Keratinocyte (primary cell): ENCODE measurements around the gene SH3BP5. TPM values are rescaled to one million over a fixed set of nuclear protein-coding genes. Genes with fewer than 3 reads are reported as not detected.
"Not testable (repeated sequence)": the region's sequence is repeated elsewhere in the genome, so short reads cannot be mapped to it uniquely, and the experiment has no call there.

ENCODE experiments used
- DNase-seq: peaks from one replicate; pipeline ENCODE4 v3.0.0-alpha.2; 2011; ENCODE audit warnings: low read depth, missing footprints, low spot score
- FAIRE-seq: peaks from 2 replicates; lab custom pipeline; 2011; peaks lifted over from hg19 to GRCh38; lab: Jason Lieb, UNC
- H2AFZ ChIP-seq: 2 replicates; pipeline ENCODE4 v1.6.0; 2012; ENCODE audit warnings: low read length, control low read depth, inconsistent platforms; ENCODE audit not compliant: control insufficient read depth
- H3K27ac ChIP-seq: 2 replicates; pipeline ENCODE4 v1.5.1; 2011; ENCODE audit warnings: low read length; ENCODE audit not compliant: control insufficient read depth, insufficient read depth
- H3K27me3 ChIP-seq: 3 replicates; pipeline ENCODE4 v1.6.0; 2011; ENCODE audit warnings: low read length; ENCODE audit not compliant: control insufficient read depth, insufficient read depth; ENCODE audit errors: extremely low read depth
- H3K36me3 ChIP-seq, 2 experiments: 2 replicates in 1 of 2; 3 replicates in 1 of 2; pipeline ENCODE4 v1.5.1; 2011; ENCODE audit warnings: low read length in 2 of 2, mild to moderate bottlenecking in 1 of 2; ENCODE audit not compliant: control insufficient read depth in 2 of 2, insufficient read depth in 2 of 2; ENCODE audit errors: extremely low read depth in 1 of 2
- H3K4me1 ChIP-seq: 3 replicates; pipeline ENCODE4 v1.5.1; 2011; ENCODE audit warnings: low read length; ENCODE audit not compliant: control insufficient read depth, insufficient read depth; ENCODE audit errors: extremely low read depth
- H3K4me2 ChIP-seq: 3 replicates; pipeline ENCODE4 v1.6.0; 2011; ENCODE audit warnings: low read depth, low read length; ENCODE audit not compliant: control insufficient read depth, insufficient read depth; ENCODE audit errors: extremely low read depth
- H3K4me3 ChIP-seq, 3 experiments: fragments of 200-600 bp in 1 of 3; sonication (generic) in 1 of 3; 2 replicates in 2 of 3; 3 replicates in 1 of 3; pipeline ENCODE4 v1.5.1; 2011 to 2016; ENCODE audit warnings: low read length in 3 of 3, mild to moderate bottlenecking in 3 of 3, control low read depth in 2 of 3, inconsistent platforms in 1 of 3, low read depth in 1 of 3, mixed read lengths in 1 of 3, mixed run types in 1 of 3, moderate library complexity in 1 of 3; ENCODE audit not compliant: control insufficient read depth in 2 of 3, insufficient read depth in 2 of 3; ENCODE audit errors: extremely low read depth in 1 of 3
- H3K79me2 ChIP-seq: 2 replicates; pipeline ENCODE4 v1.6.0; 2012; ENCODE audit warnings: low read length; ENCODE audit not compliant: control insufficient read depth, insufficient read depth
- H3K9ac ChIP-seq: 3 replicates; pipeline ENCODE4 v1.6.0; 2011; ENCODE audit warnings: low read length; ENCODE audit not compliant: control insufficient read depth, insufficient read depth; ENCODE audit errors: extremely low read depth
- H3K9me1 ChIP-seq: 3 replicates; pipeline ENCODE4 v1.6.0; 2011; ENCODE audit warnings: low read length; ENCODE audit not compliant: control insufficient read depth, insufficient read depth; ENCODE audit errors: extremely low read depth
- H3K9me3 ChIP-seq: 2 replicates; pipeline ENCODE4 v1.5.1; 2012; ENCODE audit warnings: low read depth, low read length; ENCODE audit not compliant: control insufficient read depth
- H4K20me1 ChIP-seq: 3 replicates; pipeline ENCODE4 v1.6.0; 2011; ENCODE audit warnings: low read length; ENCODE audit not compliant: control insufficient read depth, insufficient read depth; ENCODE audit errors: extremely low read depth
- CTCF ChIP-seq, 3 experiments: IDR thresholded peaks in 1 of 3; conservative IDR thresholded peaks in 1 of 3; optimal IDR thresholded peaks in 1 of 3; 2 replicates in 2 of 3; 3 replicates in 1 of 3; pipeline versions ENCODE3 to v1.5.1; 2011; ENCODE audit warnings: low read length in 3 of 3, mild to moderate bottlenecking in 3 of 3, moderate library complexity in 2 of 3, control low read depth in 1 of 3, inconsistent platforms in 1 of 3; ENCODE audit not compliant: insufficient read depth in 2 of 3; ENCODE audit errors: extremely low read depth in 1 of 3
- EZH2 ChIP-seq: IDR thresholded peaks from one replicate; pipeline ENCODE4 v1.6.1; 2012; ENCODE audit warnings: inconsistent platforms, mild to moderate bottlenecking, low read length, moderate library complexity
- dilution Hi-C: fragments of 300-500 bp; cut with MboI; formaldehyde crosslinking; loops from one replicate; pipeline ENCODE4 v1.7.0; 2020; ENCODE audit warnings: low sequenced_read_pairs; ENCODE audit not compliant: extremely low pct_ligation_motif_present
- polyA plus RNA-seq, 5 experiments: library from polyadenylated mRNA; depleted of rRNA in 3 of 5; stranded (reverse) in 3 of 5; stranded (forward) in 1 of 5; unstranded in 1 of 5; fragments of >200 nt; gene quantifications; 1 replicate in 1 of 5; 2 replicates in 3 of 5; 3 replicates in 1 of 5; pipeline versions ENCODE4 v1.2.1 to v1.2.3, GENCODE V29; 2011 to 2012; ENCODE audit warnings: missing spikeins in 2 of 5, low read depth in 1 of 5, low replicate concordance in 1 of 5

The SH3BP5 gene
- polyA plus RNA-seq, 1 donor (not counting 4 experiments of a cell fraction or from before 2014, with no cell fraction given) = 13.4 TPM

- Histone ChIP-seq H3K9me1 (no peaks in the 10 kb centered on the region), H3K4me3 (no peak overlapping the region), H3K4me2 (no peak overlapping the region), H3K27me3 (no peaks in the 10 kb centered on the region), H3K36me3 (no peaks in the 10 kb centered on the region), H4K20me1 (no peaks in the 10 kb centered on the region), H2AFZ (no peak overlapping the region), H3K79me2 (no peaks in the 10 kb centered on the region), H3K9me3 (no peaks in the 10 kb centered on the region), H3K9ac (no peak overlapping the region), H3K27ac (no peak overlapping the region), H3K4me1 (peaks cover 18% of the 10 kb centered on the region)
- dilution Hi-C loops = no loop called here
- no peak for TF ChIP-seq EZH2
- no peak for TF ChIP-seq CTCF (optimal IDR thresholded peaks at IDR 0.05 in 1 of 3, IDR thresholded peaks at IDR 0.05 in 1 of 3, conservative IDR thresholded peaks at IDR 0.05 in 1 of 3; ENCODE audit: extremely low read depth in 1 of 3, insufficient read depth in 2 of 3, low read length in 3 of 3)
- FAIRE-seq (no peak), DNase-seq (no peak)
Observed at GRCh38 chr3:15360788-15361493, 28.6 kb upstream of the SH3BP5 start.

- Histone ChIP-seq H2AFZ (no peak overlapping the region), H3K27ac (no peak overlapping the region), H3K4me1 (peaks cover 18% of the 10 kb centered on the region), H3K4me3 (no peak overlapping the region), H3K27me3 (no peaks in the 10 kb centered on the region), H3K79me2 (no peaks in the 10 kb centered on the region), H3K36me3 (no peaks in the 10 kb centered on the region), H3K4me2 (no peak overlapping the region), H4K20me1 (no peaks in the 10 kb centered on the region), H3K9me1 (no peaks in the 10 kb centered on the region), H3K9ac (no peak overlapping the region), H3K9me3 (no peaks in the 10 kb centered on the region)
- dilution Hi-C loops = no loop called here
- no peak for TF ChIP-seq EZH2
- TF ChIP-seq CTCF (optimal IDR thresholded peaks at IDR 0.05 in 1 of 3, IDR thresholded peaks at IDR 0.05 in 1 of 3, conservative IDR thresholded peaks at IDR 0.05 in 1 of 3; ENCODE audit: extremely low read depth in 1 of 3, insufficient read depth in 2 of 3, low read length in 3 of 3) = no peak
- FAIRE-seq (no peak), DNase-seq (no peak)
Observed at GRCh38 chr3:15359677-15360397, 27.5 kb upstream of the SH3BP5 start.

- H3K9me3 ChIP-seq, H4K20me1 ChIP-seq, DNase-seq, H3K79me2 ChIP-seq, H3K9ac ChIP-seq, H3K4me2 ChIP-seq, H3K36me3 ChIP-seq, H2AFZ ChIP-seq, dilution Hi-C loops, H3K9me1 ChIP-seq, H3K27ac ChIP-seq, H3K4me1 ChIP-seq, H3K4me3 ChIP-seq, FAIRE-seq, H3K27me3 ChIP-seq: not testable (repeated sequence)
Observed at GRCh38 chr3:15356651-15357061, 24.3 kb upstream of the SH3BP5 start.
